Measurements from ENCODE around the gene PRSS16.

GRCh38 chr6:27209196-27209595 is 38.3 kb upstream of the PRSS16 start:
- no peak for TF ChIP-seq POLR2A (IDR thresholded peaks at IDR 0.05; ENCODE audit: low read length)
- no peak for TF ChIP-seq GATA1 (IDR thresholded peaks at IDR 0.05; ENCODE audit: low read depth, low read length)
